H1 (cell line): ENCODE results near the gene SLC66A2. TPM values are rescaled to one million over a fixed set of nuclear protein-coding genes. Genes with fewer than 3 reads are reported as not detected.

Experiments used
- CTCF ChIA-PET: fragments of 300-600 bp; sonication (Branson Sonifier 250); formaldehyde crosslinking; loops from one replicate; lab custom pipeline; 2021; ENCODE audit not compliant: partially characterized antibody; lab: Charles Lee
- POLR2A ChIA-PET: fragments of 300-600 bp; sonication (Branson Sonifier 250); formaldehyde crosslinking; loops from one replicate; lab custom pipeline; 2021; ENCODE audit warnings: inconsistent platforms; ENCODE audit not compliant: partially characterized antibody; lab: Charles Lee
- DNase-seq, 2 experiments: peaks; one replicate each; pipeline versions ENCODE4 v3.0.0 to v3.0.0-alpha.2; 2010 to 2022; ENCODE audit warnings: low spot score in 2 of 2, low read depth in 1 of 2, mixed read lengths in 1 of 2
- FAIRE-seq: peaks from 2 replicates; lab custom pipeline; 2011; peaks lifted over from hg19 to GRCh38; lab: Jason Lieb, UNC
- H2AFZ ChIP-seq: 2 replicates; pipeline ENCODE4 v1.8.1; 2012; ENCODE audit warnings: low read length, inconsistent platforms
- H2AK5ac ChIP-seq: 2 replicates; pipeline ENCODE4 v1.6.1; 2013; ENCODE audit warnings: low read depth, low read length
- H2BK120ac ChIP-seq: replicated peaks from 2 replicates; pipeline ENCODE3; 2013; ENCODE audit warnings: low read depth, low read length, inconsistent platforms
- H2BK12ac ChIP-seq: 2 replicates; pipeline ENCODE4 v1.6.1; 2013; ENCODE audit warnings: low read depth, low read length
- H2BK15ac ChIP-seq: 2 replicates; pipeline ENCODE4 v1.6.1; 2013; ENCODE audit warnings: low read length
- H2BK20ac ChIP-seq: 2 replicates; pipeline ENCODE4 v1.6.1; 2013; ENCODE audit warnings: low read length
- H2BK5ac ChIP-seq: 2 replicates; pipeline ENCODE4 v1.6.1; 2013; ENCODE audit warnings: low read depth, low read length
- H3K14ac ChIP-seq: 2 replicates; pipeline ENCODE4 v1.6.1; 2013; ENCODE audit warnings: inconsistent platforms; ENCODE audit not compliant: insufficient read length
- H3K18ac ChIP-seq: 2 replicates; pipeline ENCODE4 v1.6.1; 2013; ENCODE audit warnings: low read length; ENCODE audit errors: extremely low read depth
- H3K23ac ChIP-seq: 2 replicates; pipeline ENCODE4 v1.6.1; 2013; ENCODE audit warnings: inconsistent platforms; ENCODE audit not compliant: insufficient read length
- H3K23me2 ChIP-seq: 2 replicates; pipeline ENCODE4 v1.6.1; 2013; ENCODE audit warnings: low read depth, low read length
- H3K27ac ChIP-seq: 2 replicates; pipeline ENCODE4 v1.6.1; 2011; ENCODE audit warnings: low read depth, low read length, inconsistent platforms
- H3K27me3 ChIP-seq, 4 experiments: replicated peaks in 1 of 4; 1 replicate in 1 of 4; 2 replicates in 3 of 4; pipeline versions ENCODE4 v1.6.1 to v1.8.1; 2011 to 2013; ENCODE audit warnings: low read length in 3 of 4, mild to moderate bottlenecking in 3 of 4, inconsistent platforms in 2 of 4, mixed read lengths in 2 of 4, moderate library complexity in 1 of 4; ENCODE audit not compliant: control insufficient read depth in 3 of 4, insufficient read depth in 3 of 4; ENCODE audit errors: extremely low read depth in 1 of 4
- H3K36me3 ChIP-seq, 4 experiments: 2 replicates each; pipeline versions ENCODE4 v1.6.1 to v1.8.1; 2011 to 2013; ENCODE audit warnings: mild to moderate bottlenecking in 4 of 4, low read length in 3 of 4, moderate library complexity in 2 of 4, control low read depth in 1 of 4, inconsistent platforms in 1 of 4; ENCODE audit not compliant: insufficient read depth in 4 of 4, control insufficient read depth in 2 of 4
- H3K4ac ChIP-seq: replicated peaks from 2 replicates; pipeline ENCODE3; 2013; ENCODE audit warnings: low read length, low read depth, mixed read lengths, inconsistent platforms; ENCODE audit not compliant: insufficient read length
- H3K4me1 ChIP-seq, 4 experiments: replicated peaks in 1 of 4; 1 replicate in 1 of 4; 2 replicates in 3 of 4; pipeline versions ENCODE4 v1.6.1 to v1.8.1; 2011 to 2013; ENCODE audit warnings: low read length in 3 of 4, inconsistent platforms in 2 of 4, mixed read lengths in 1 of 4; ENCODE audit not compliant: insufficient read depth in 4 of 4, control insufficient read depth in 3 of 4
- H3K4me2 ChIP-seq, 2 experiments: 2 replicates each; pipeline versions ENCODE4 v1.6.1 to v1.8.1; 2011 to 2013; ENCODE audit warnings: low read depth in 2 of 2, low read length in 2 of 2, control low read depth in 1 of 2, inconsistent platforms in 1 of 2, mild to moderate bottlenecking in 1 of 2; ENCODE audit not compliant: insufficient read depth in 1 of 2
- H3K4me3 ChIP-seq, 4 experiments: fragments of 200-600, 300-600 bp in 1 of 4; sonication (generic), shearing (Covaris generic), sonication (Bioruptor Twin) in 1 of 4; 2 replicates each; pipeline versions ENCODE4 v1.5.1 to v1.8.1; 2011 to 2016; ENCODE audit warnings: low read length in 4 of 4, low read depth in 3 of 4, control low read depth in 2 of 4, inconsistent platforms in 2 of 4, mild to moderate bottlenecking in 2 of 4, mixed read lengths in 1 of 4, moderate library complexity in 1 of 4; ENCODE audit not compliant: insufficient read depth in 2 of 4; ENCODE audit errors: extremely low read depth in 1 of 4
- H3K56ac ChIP-seq: replicated peaks from 2 replicates; pipeline ENCODE3; 2013; ENCODE audit warnings: low read depth, mild to moderate bottlenecking, mixed read lengths, low read length, inconsistent platforms; ENCODE audit not compliant: insufficient read length
- H3K79me1 ChIP-seq: 2 replicates; pipeline ENCODE4 v1.6.1; 2013; ENCODE audit warnings: low read depth, low read length, control low read depth
- H3K79me2 ChIP-seq, 2 experiments: 2 replicates each; pipeline versions ENCODE4 v1.6.1 to v1.8.1; 2012 to 2013; ENCODE audit warnings: low read length in 2 of 2, mild to moderate bottlenecking in 2 of 2, inconsistent platforms in 1 of 2; ENCODE audit not compliant: insufficient read depth in 2 of 2, control insufficient read depth in 1 of 2
- H3K9ac ChIP-seq, 4 experiments: replicated peaks in 1 of 4; 1 replicate in 1 of 4; 2 replicates in 3 of 4; pipeline versions ENCODE4 v1.6.1 to v1.8.1; 2011 to 2013; ENCODE audit warnings: low read depth in 3 of 4, low read length in 3 of 4, control low read depth in 2 of 4, mild to moderate bottlenecking in 2 of 4, moderate library complexity in 2 of 4, inconsistent platforms in 1 of 4; ENCODE audit errors: extremely low read depth in 1 of 4
- H3K9me3 ChIP-seq, 2 experiments: 2 replicates each; pipeline versions ENCODE4 v1.6.1 to v1.8.1; 2012 to 2013; ENCODE audit warnings: mild to moderate bottlenecking in 2 of 2, moderate library complexity in 2 of 2, control low read depth in 1 of 2, inconsistent platforms in 1 of 2, low read depth in 1 of 2, low read length in 1 of 2, mixed read lengths in 1 of 2; ENCODE audit not compliant: insufficient read depth in 2 of 2
- H4K20me1 ChIP-seq, 2 experiments: replicated peaks in 1 of 2; 2 replicates each; pipeline versions ENCODE3 to v1.8.1; 2011 to 2013; ENCODE audit warnings: inconsistent platforms in 2 of 2, low read length in 2 of 2, mild to moderate bottlenecking in 1 of 2; ENCODE audit not compliant: insufficient read depth in 2 of 2, control insufficient read depth in 1 of 2
- H4K5ac ChIP-seq: 2 replicates; pipeline ENCODE4 v1.6.1; 2013; ENCODE audit warnings: low read length, low read depth, mixed read lengths, inconsistent platforms; ENCODE audit not compliant: insufficient read length
- H4K8ac ChIP-seq: 2 replicates; pipeline ENCODE4 v1.8.0; 2013; ENCODE audit warnings: mild to moderate bottlenecking, moderate library complexity, low read length, inconsistent platforms; ENCODE audit not compliant: insufficient read depth; ENCODE audit errors: extremely low read depth
- H4K91ac ChIP-seq: replicated peaks from 2 replicates; pipeline ENCODE3; 2013; ENCODE audit warnings: low read length, mixed read lengths, inconsistent platforms; ENCODE audit not compliant: insufficient read length
- KDM1A ChIP-seq: fragments of 200-600, 300-600 bp; sonication (generic); IDR thresholded peaks from 2 replicates; pipeline ENCODE4 v1.7.1; 2016; ENCODE audit warnings: mild to moderate bottlenecking, low read length, borderline replicate concordance
- KDM4A ChIP-seq: IDR thresholded peaks from one replicate; pipeline ENCODE4 v1.7.1; 2012; ENCODE audit warnings: low read depth, mild to moderate bottlenecking, moderate library complexity, low read length, inconsistent platforms; ENCODE audit not compliant: severe bottlenecking
- PHF8 ChIP-seq: fragments of 200-600 bp; sonication (generic); conservative IDR thresholded peaks from 2 replicates; pipeline ENCODE4 v1.7.1; 2012; ENCODE audit warnings: low read depth, mild to moderate bottlenecking, inconsistent platforms, low read length, moderate library complexity
- POLR2AphosphoS5 ChIP-seq: IDR thresholded peaks from 2 replicates; pipeline ENCODE4 v1.6.1; 2011; ENCODE audit warnings: low read depth, low read length
- RNF2 ChIP-seq: fragments of 200-900, 300-1000 bp; sonication (generic); IDR thresholded peaks from 2 replicates; pipeline ENCODE4 v1.7.1; 2016; ENCODE audit warnings: borderline replicate concordance, low read depth, mild to moderate bottlenecking, antibody characterized with exemption, low read length; ENCODE audit not compliant: poor library complexity, severe bottlenecking; ENCODE audit errors: missing control alignments
- SAP30 ChIP-seq: fragments of 300-600 bp; sonication (generic); IDR thresholded peaks from 2 replicates; pipeline ENCODE4 v1.7.1; 2012; ENCODE audit warnings: low read length, moderate library complexity, mild to moderate bottlenecking, inconsistent platforms; ENCODE audit not compliant: insufficient read depth, insufficient replicate concordance
- WGBS, 2 experiments: shearing (Covaris generic) in 1 of 2; methylation state at CpG; one replicate each; pipeline versions ENCODE4 v1.1.6 to v1.1.7; 2013 to 2015; ENCODE audit warnings: low lambda C conversion rate in 2 of 2, mixed read lengths in 2 of 2, inconsistent platforms in 1 of 2, low coverage in 1 of 2, missing lambda C conversion rate in 1 of 2; ENCODE audit not compliant: insufficient replicate concordance in 2 of 2, insufficient coverage in 1 of 2, insufficient read length in 1 of 2; ENCODE audit errors: extremely low coverage in 1 of 2, missing lambda C conversion rate in 1 of 2; 5-methylcytosine and 5-hydroxymethylcytosine counted together
- polyA plus RNA-seq, 7 experiments: library from polyadenylated mRNA; depleted of rRNA in 3 of 7; stranded (reverse) in 5 of 7; unstranded in 2 of 7; fragments of >200 nt in 5 of 7; fragments of 200-250 nt in 2 of 7; gene quantifications; 1 replicate in 5 of 7; 2 replicates in 1 of 7; 4 replicates in 1 of 7; pipeline versions ENCODE4 v1.2.1 to v1.2.3, GENCODE V29; 2011 to 2013; ENCODE audit warnings: missing spikeins in 2 of 7, mixed read lengths in 2 of 7
- total RNA-seq: library from RNA; stranded (reverse); fragmentation: NEBNext Ultra II Directional; extraction: Animal tissue kit (Norgen Biotek cat#: 25700); gene quantifications from 2 replicates; pipeline ENCODE4 v1.2.1, GENCODE V29; 2021
- TF ChIP-seq, protein P1 (sequence below), 3 experiments: IDR thresholded peaks; 1 replicate in 2 of 3; 2 replicates in 1 of 3; pipeline versions ENCODE4 v1.5.1 to v1.6.1; 2011; ENCODE audit warnings: low read length in 3 of 3, mild to moderate bottlenecking in 3 of 3, inconsistent platforms in 2 of 3, low read depth in 1 of 3, moderate library complexity in 1 of 3; ENCODE audit not compliant: insufficient read depth in 1 of 3; ENCODE audit errors: control extremely low read depth in 1 of 3

SLC66A2 gene
- total and polyA plus RNA-seq, 2 of the 8 experiments (the other 6 are each of a cell fraction or from before 2014, with no cell fraction given): 15.0 to 18.9 TPM

DNA sequence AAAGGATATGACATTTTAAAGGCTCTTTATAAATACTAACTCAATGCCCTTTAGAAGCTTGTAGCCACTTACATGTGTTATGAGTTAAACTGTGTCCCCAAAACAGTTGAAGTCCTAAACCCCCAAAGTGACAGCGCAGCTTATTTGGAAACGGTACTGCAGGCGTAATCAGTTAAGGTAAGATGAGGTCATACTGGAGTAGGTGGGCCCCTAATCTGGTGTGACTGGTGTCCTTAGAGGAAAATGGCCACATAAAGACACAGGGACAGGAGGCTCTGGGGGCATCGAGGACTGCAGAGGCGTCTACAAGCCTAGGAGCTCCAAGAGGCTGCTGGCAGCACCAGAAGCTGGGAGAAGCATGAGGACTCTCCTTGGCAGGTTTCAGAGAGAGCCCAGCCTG, 28.4 kb upstream of the SLC66A2 start:
- Histone ChIP-seq H2AFZ (no peak overlapping the region), H3K9ac (no peak overlapping the region), H3K56ac (no peak overlapping the region), H3K27me3 (no peaks in the 10 kb centered on the region), H4K91ac (no peak overlapping the region), H3K23me2 (no peaks in the 10 kb centered on the region), H3K4me1 (no peaks in the 10 kb centered on the region), H3K79me2 (peaks cover 42 to 100% of the 10 kb centered on the region in 2 experiments), H3K27ac (no peak overlapping the region), H2BK120ac (no peak overlapping the region), H4K20me1 (peaks cover 29 to 39% of the 10 kb centered on the region in 2 experiments), H3K23ac (no peak overlapping the region), H3K18ac (no peak overlapping the region), H3K36me3 (peaks cover under 1 to 20% (median 3%) of the 10 kb centered on the region in 4 experiments; a peak in 5 of 8 replicates), H3K14ac (no peak overlapping the region), H4K5ac (no peak overlapping the region), H3K79me1 (peaks cover 19% of the 10 kb centered on the region; the same call in 1 of the 2 replicates), H3K4ac (no peak overlapping the region), H2AK5ac (no peak overlapping the region), H2BK5ac (no peak overlapping the region), H3K4me2 (no peak overlapping the region), H4K8ac (no peak overlapping the region), H2BK15ac (no peak overlapping the region), H2BK12ac (no peak overlapping the region), H3K9me3 (no peaks in the 10 kb centered on the region), H3K4me3 (no peak overlapping the region), H2BK20ac (no peak overlapping the region)
- FAIRE-seq (no peak), DNase-seq (no peak)
- POLR2A ChIA-PET: interaction anchor here (0.7 to 1.6 kb wide), 4 partner anchors 8 to 62 kb away, joined by 3 to 10 read pairs (median 4); no protein-coding TSS in a partner anchor
- CTCF ChIA-PET: interaction anchor here (0.7 to 1.7 kb wide), 3 partner anchors 12 to 45 kb away, joined by 3 to 4 read pairs (median 3); no protein-coding TSS in a partner anchor
- TF ChIP-seq POLR2AphosphoS5: no peak
- no peak for TF ChIP-seq KDM1A
- no peak for TF ChIP-seq RNF2
- no peak for TF ChIP-seq PHF8
- no peak for TF ChIP-seq KDM4A
- no peak for TF ChIP-seq SAP30
- TF ChIP-seq, protein P1, sequence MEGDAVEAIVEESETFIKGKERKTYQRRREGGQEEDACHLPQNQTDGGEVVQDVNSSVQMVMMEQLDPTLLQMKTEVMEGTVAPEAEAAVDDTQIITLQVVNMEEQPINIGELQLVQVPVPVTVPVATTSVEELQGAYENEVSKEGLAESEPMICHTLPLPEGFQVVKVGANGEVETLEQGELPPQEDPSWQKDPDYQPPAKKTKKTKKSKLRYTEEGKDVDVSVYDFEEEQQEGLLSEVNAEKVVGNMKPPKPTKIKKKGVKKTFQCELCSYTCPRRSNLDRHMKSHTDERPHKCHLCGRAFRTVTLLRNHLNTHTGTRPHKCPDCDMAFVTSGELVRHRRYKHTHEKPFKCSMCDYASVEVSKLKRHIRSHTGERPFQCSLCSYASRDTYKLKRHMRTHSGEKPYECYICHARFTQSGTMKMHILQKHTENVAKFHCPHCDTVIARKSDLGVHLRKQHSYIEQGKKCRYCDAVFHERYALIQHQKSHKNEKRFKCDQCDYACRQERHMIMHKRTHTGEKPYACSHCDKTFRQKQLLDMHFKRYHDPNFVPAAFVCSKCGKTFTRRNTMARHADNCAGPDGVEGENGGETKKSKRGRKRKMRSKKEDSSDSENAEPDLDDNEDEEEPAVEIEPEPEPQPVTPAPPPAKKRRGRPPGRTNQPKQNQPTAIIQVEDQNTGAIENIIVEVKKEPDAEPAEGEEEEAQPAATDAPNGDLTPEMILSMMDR (IDR thresholded peaks at IDR 0.05; ENCODE audit: control extremely low read depth in 1 of 3, insufficient read depth in 1 of 3, low read depth in 1 of 3, low read length in 3 of 3): no peak
- WGBS, 2 experiments: 98% methylated on average over 5 of the region's 5 CpGs; no CpG with 5 or more reads in 1 of the 2 experiments
